ENCODE data around the gene EPHA10.
A peak's percentile ranks its signal among the peaks of the same experiment; 100 is the strongest.

Gene EPHA10

GRCh38 chr1:37667023-37667671 is 97.8 kb downstream of the EPHA10 start:
- Histone ChIP-seq H3K27ac (no peak overlapping the region), H3K36me3 (no peaks in the 10 kb centered on the region), H3K9me3 (ENCODE audit: severe bottlenecking) (no peaks in the 10 kb centered on the region), H3K4me3 (ENCODE audit: low read depth, low read length) (no peak overlapping the region), H3K27me3 (ENCODE audit: insufficient read depth, low read depth, severe bottlenecking) (no peaks in the 10 kb centered on the region)
- TF ChIP-seq, protein P1, sequence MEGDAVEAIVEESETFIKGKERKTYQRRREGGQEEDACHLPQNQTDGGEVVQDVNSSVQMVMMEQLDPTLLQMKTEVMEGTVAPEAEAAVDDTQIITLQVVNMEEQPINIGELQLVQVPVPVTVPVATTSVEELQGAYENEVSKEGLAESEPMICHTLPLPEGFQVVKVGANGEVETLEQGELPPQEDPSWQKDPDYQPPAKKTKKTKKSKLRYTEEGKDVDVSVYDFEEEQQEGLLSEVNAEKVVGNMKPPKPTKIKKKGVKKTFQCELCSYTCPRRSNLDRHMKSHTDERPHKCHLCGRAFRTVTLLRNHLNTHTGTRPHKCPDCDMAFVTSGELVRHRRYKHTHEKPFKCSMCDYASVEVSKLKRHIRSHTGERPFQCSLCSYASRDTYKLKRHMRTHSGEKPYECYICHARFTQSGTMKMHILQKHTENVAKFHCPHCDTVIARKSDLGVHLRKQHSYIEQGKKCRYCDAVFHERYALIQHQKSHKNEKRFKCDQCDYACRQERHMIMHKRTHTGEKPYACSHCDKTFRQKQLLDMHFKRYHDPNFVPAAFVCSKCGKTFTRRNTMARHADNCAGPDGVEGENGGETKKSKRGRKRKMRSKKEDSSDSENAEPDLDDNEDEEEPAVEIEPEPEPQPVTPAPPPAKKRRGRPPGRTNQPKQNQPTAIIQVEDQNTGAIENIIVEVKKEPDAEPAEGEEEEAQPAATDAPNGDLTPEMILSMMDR (IDR thresholded peaks at IDR 0.05; ENCODE audit: low read depth, low read length) = peak; percentile 63
- peak; percentile 62 for DNase-seq

GRCh38 chr1:37666241-37666867 is 98.6 kb downstream of the EPHA10 start:
- Histone ChIP-seq H3K27ac (no peak overlapping the region), H3K9me3 (ENCODE audit: severe bottlenecking) (no peaks in the 10 kb centered on the region), H3K4me3 (ENCODE audit: low read depth, low read length) (no peak overlapping the region), H3K27me3 (ENCODE audit: insufficient read depth, low read depth, severe bottlenecking) (no peaks in the 10 kb centered on the region), H3K36me3 (no peaks in the 10 kb centered on the region)
- no peak for DNase-seq
- TF ChIP-seq, protein P1 (IDR thresholded peaks at IDR 0.05; ENCODE audit: low read depth, low read length) = no peak
